Thyroid gland (tissue), 4 donors: ENCODE measurements around the gene FADS1. TPM values are rescaled to one million over a fixed set of nuclear protein-coding genes. Genes with fewer than 3 reads are reported as not detected.

Source experiments
- DNase-seq, 2 donors: peaks; one replicate each; pipeline ENCODE4 v3.0.0-alpha.2; 2019
- H3K27ac ChIP-seq, 3 donors: fragments of 200-600 bp; sonication (generic); 1 replicate in 2 of 3; 2 replicates in 1 of 3; pipeline ENCODE4 v1.5.1; 2016 to 2019; ENCODE audit warnings: mild to moderate bottlenecking in 1 of 3, moderate library complexity in 1 of 3
- H3K27me3 ChIP-seq: fragments of 200-600 bp; sonication (generic); one replicate; pipeline ENCODE4 v1.5.1; 2019
- H3K36me3 ChIP-seq, 2 donors: fragments of 200-600 bp; sonication (generic); one replicate each; pipeline ENCODE4 v1.5.1; 2016 to 2019
- H3K4me1 ChIP-seq, 2 donors: fragments of 200-600 bp; sonication (generic); one replicate each; pipeline ENCODE4 v1.5.1; 2017 to 2019
- H3K4me3 ChIP-seq, 3 donors: fragments of 200-600 bp; sonication (generic); replicated peaks in 1 of 3; 1 replicate in 2 of 3; 2 replicates in 1 of 3; pipeline ENCODE4 v1.5.1; 2016; ENCODE audit warnings: mild to moderate bottlenecking in 1 of 3
- H3K9me3 ChIP-seq: fragments of 200-600 bp; sonication (generic); one replicate; pipeline ENCODE4 v1.5.1; 2017
- CTCF ChIP-seq, 6 experiments: fragments of 200-600 bp in 3 of 6; fragments of 450-650 bp in 3 of 6; sonication (generic) in 3 of 6; IDR thresholded peaks; one replicate each; pipeline ENCODE4 v1.5.1; 2016 to 2019; ENCODE audit warnings: antibody characterized with exemption in 6 of 6, mild to moderate bottlenecking in 2 of 6, inconsistent platforms in 1 of 6, moderate library complexity in 1 of 6
- POLR2A ChIP-seq, 2 donors: fragments of 450-650 bp; IDR thresholded peaks; one replicate each; pipeline ENCODE4 v1.6.1; 2017; ENCODE audit warnings: antibody characterized with exemption in 2 of 2, mild to moderate bottlenecking in 2 of 2, moderate library complexity in 1 of 2
- WGBS, 2 donors: methylation state at CpG; one replicate each; pipeline ENCODE4 v1.1.5; 2017; 5-methylcytosine and 5-hydroxymethylcytosine counted together
- intact Hi-C: fragments of 100-400 bp; cut with DNase I; formaldehyde crosslinking; loops from one replicate; pipeline ENCODE4 v1.15.1; 2023
- total RNA-seq, 4 donors: library from RNA; depleted of rRNA; stranded (reverse); fragments of >200 nt; gene quantifications; one replicate each; pipeline ENCODE4 v1.2.3, GENCODE V29; 2016

FADS1 gene
- total RNA-seq, 4 donors from 2014 or later = 6.8 to 17.3 (median 13.9) TPM

- WGBS, 2 donors = 95 to 97% methylated on average over 11 to 16 of the region's 18 CpGs
- DNase-seq = no peak
- H3K27ac ChIP-seq = no peak overlapping the region
- no peaks in the 10 kb centered on the region for H3K27me3 ChIP-seq
- H3K4me1 ChIP-seq = peaks cover 0 to 7% of the 10 kb centered on the region in 2 donors
- H3K9me3 ChIP-seq = no peaks in the 10 kb centered on the region
- no peak overlapping the region for H3K4me3 ChIP-seq
- TF ChIP-seq CTCF (IDR thresholded peaks at IDR 0.05) = no peak
- intact Hi-C loops = no loop called here
- no peaks in the 10 kb centered on the region for H3K36me3 ChIP-seq
These were observed 46.1 kb upstream of the FADS1 start for GRCh38 chr11:61862714-61863547.

GRCh38 chr11:61861634-61862033 is 44.8 kb upstream of the FADS1 start:
- intact Hi-C loops = no loop called here
- no peaks in the 10 kb centered on the region for H3K36me3 ChIP-seq

GRCh38 chr11:61860054-61860903 is 43.5 kb upstream of the FADS1 start:
- no peaks in the 10 kb centered on the region for H3K36me3 ChIP-seq
- H3K27ac ChIP-seq = no peak overlapping the region
- DNase-seq = peak; percentile 59 to 81
- H3K4me1 ChIP-seq = peaks cover 0 to 7% of the 10 kb centered on the region in 2 donors
- H3K27me3 ChIP-seq = no peaks in the 10 kb centered on the region
- WGBS, 2 donors = 72 to 89% methylated on average over 16 of the region's 16 CpGs
- H3K9me3 ChIP-seq = no peaks in the 10 kb centered on the region
- no peak overlapping the region for H3K4me3 ChIP-seq
- intact Hi-C loops = no loop called here
- TF ChIP-seq POLR2A (IDR thresholded peaks at IDR 0.05) = no peak
- no peak for TF ChIP-seq CTCF (IDR thresholded peaks at IDR 0.05)

More at GRCh38 chr11:61861634-61862033, 44.8 kb upstream of the FADS1 start:
- Histone ChIP-seq H3K27ac (no peak overlapping the region), H3K4me3 (no peak overlapping the region), H3K27me3 (no peaks in the 10 kb centered on the region), H3K9me3 (no peaks in the 10 kb centered on the region), H3K4me1 (peaks cover 0 to 7% of the 10 kb centered on the region in 2 donors)
- DNase-seq = no peak
- TF ChIP-seq POLR2A (IDR thresholded peaks at IDR 0.05) (no peak), CTCF (IDR thresholded peaks at IDR 0.05) (no peak)
- WGBS, 2 donors = 75 to 85% methylated on average over 9 of the region's 9 CpGs

GRCh38 chr11:61855939-61856680 is 39.3 kb upstream of the FADS1 start:
- 89 to 90% methylated on average over 5 to 11 of the region's 12 CpGs for WGBS, 2 donors
- Histone ChIP-seq H3K9me3 (no peaks in the 10 kb centered on the region), H3K4me3 (no peak overlapping the region), H3K27ac (no peak overlapping the region), H3K27me3 (no peaks in the 10 kb centered on the region), H3K36me3 (no peaks in the 10 kb centered on the region), H3K4me1 (peaks cover 0 to 7% of the 10 kb centered on the region in 2 donors)
- no peak for DNase-seq
- TF ChIP-seq CTCF (IDR thresholded peaks at IDR 0.05) (no peak), POLR2A (IDR thresholded peaks at IDR 0.05) (no peak)
- intact Hi-C loops = no loop called here
